Measurements from ENCODE around the gene GNG13. TPM values are rescaled to one million over a fixed set of nuclear protein-coding genes. Genes with fewer than 3 reads are reported as not detected.

The GNG13 gene
- total RNA-seq, 1 experiment from 2014 or later, result not detected

DNA sequence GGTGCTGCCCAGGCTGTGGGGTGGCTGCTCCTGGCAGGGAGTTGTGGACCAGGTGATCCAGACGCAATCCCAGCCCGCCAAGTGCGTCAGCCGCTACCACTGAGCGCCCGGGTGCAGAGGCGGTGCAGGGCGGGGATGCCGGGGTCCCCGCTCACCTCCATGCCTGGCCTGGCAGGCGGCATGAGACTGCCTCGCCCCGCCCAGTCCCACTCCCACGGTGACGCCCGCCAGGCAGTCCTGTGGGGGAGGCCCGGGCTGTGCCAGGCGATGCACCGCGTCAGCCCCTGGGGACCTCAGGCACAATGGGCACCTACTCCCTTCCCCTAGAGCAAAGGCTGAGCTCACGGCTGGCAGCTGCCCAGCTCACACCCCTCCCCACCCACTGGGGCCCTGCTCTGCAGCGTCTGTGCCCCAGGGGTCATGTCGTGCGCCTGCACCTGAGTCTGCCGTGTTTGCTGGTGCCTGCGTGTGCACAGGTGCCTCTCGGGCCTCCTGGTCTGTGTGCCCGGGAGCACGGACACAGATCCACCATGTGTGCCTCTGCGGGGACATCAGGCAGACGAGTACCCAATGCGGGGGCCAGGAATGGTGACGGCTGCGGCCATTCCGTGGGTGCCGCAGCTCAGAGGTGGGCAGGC is 17.6 kb downstream of the GNG13 start:
- Histone ChIP-seq H3K36me3 (ENCODE audit: control insufficient read depth, insufficient read depth, low read length) (peaks cover 3% of the 10 kb centered on the region; the same call in 1 of the 2 replicates), H3K9me3 (no peaks in the 10 kb centered on the region), H3K4me3 (ENCODE audit: low read depth, low read length) (no peak overlapping the region), H3K27me3 (replicated peaks; ENCODE audit: control insufficient read depth, insufficient read depth, low read length) (no peaks in the 10 kb centered on the region), H3K4me1 (peaks cover 7% of the 10 kb centered on the region; the same call in 1 of the 2 replicates)
- H3K4me3 Mint-ChIP-seq (ENCODE audit: unreplicated experiment), result no peak overlapping the region
- POLR2A ChIA-PET, result no interaction called here
- CTCF ChIA-PET, result no interaction called here
- no peaks in the 10 kb centered on the region for H3K4me1 Mint-ChIP-seq (ENCODE audit: low read depth, unreplicated experiment)
- no TSS peak for BruUV-seq (replicated peaks)
- H3K9me3 Mint-ChIP-seq (ENCODE audit: unreplicated experiment), result no peaks in the 10 kb centered on the region
- H3K27ac Mint-ChIP-seq (ENCODE audit: unreplicated experiment), result no peak overlapping the region
- intact Hi-C loops (cut with micrococcal nuclease; ENCODE audit: unreplicated experiment), result loop anchor here (10.0 kb wide), 1 partner anchor 68 kb away; the partner anchor contains the start of gene METRN
- DNase-seq, result no peak
- H3K27me3 Mint-ChIP-seq (ENCODE audit: insufficient read depth, unreplicated experiment), result no peaks in the 10 kb centered on the region
- peaks cover 24% of the 10 kb centered on the region for H3K36me3 Mint-ChIP-seq (ENCODE audit: insufficient read depth, unreplicated experiment)
- TF ChIP-seq, protein P1, sequence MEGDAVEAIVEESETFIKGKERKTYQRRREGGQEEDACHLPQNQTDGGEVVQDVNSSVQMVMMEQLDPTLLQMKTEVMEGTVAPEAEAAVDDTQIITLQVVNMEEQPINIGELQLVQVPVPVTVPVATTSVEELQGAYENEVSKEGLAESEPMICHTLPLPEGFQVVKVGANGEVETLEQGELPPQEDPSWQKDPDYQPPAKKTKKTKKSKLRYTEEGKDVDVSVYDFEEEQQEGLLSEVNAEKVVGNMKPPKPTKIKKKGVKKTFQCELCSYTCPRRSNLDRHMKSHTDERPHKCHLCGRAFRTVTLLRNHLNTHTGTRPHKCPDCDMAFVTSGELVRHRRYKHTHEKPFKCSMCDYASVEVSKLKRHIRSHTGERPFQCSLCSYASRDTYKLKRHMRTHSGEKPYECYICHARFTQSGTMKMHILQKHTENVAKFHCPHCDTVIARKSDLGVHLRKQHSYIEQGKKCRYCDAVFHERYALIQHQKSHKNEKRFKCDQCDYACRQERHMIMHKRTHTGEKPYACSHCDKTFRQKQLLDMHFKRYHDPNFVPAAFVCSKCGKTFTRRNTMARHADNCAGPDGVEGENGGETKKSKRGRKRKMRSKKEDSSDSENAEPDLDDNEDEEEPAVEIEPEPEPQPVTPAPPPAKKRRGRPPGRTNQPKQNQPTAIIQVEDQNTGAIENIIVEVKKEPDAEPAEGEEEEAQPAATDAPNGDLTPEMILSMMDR (IDR thresholded peaks at IDR 0.05; ENCODE audit: insufficient read depth in 1 of 2, low read depth in 1 of 2, low read length in 1 of 2, severe bottlenecking in 1 of 2, unreplicated experiment in 1 of 2), result no peak

DNA sequence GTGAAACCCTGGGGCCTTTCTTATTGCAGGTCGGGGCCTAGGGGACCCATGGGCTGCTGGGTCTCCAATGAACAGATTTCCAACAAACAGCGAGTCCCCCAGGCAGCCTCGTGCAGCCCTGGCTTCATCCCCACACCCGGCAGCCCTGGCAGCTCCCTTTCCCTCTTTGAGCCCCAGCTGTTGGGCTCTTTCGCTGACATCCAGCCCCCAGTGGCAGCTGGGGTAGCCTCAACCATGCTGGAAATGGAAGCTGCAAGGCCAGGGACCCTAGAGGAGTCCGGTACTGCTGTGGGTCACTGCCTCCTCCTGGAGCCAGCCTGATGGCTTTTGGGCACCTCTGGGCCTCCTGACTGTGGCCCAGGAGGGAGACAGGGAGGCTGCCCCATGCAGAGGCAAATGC is 18.3 kb downstream of the GNG13 start:
- TF ChIP-seq, protein P1 (IDR thresholded peaks at IDR 0.05; ENCODE audit: insufficient read depth in 1 of 2, low read depth in 1 of 2, low read length in 1 of 2, severe bottlenecking in 1 of 2, unreplicated experiment in 1 of 2), result no peak
- BruUV-seq (replicated peaks), result no TSS peak
- intact Hi-C loops (cut with micrococcal nuclease; ENCODE audit: unreplicated experiment), result loop anchor here (10.0 kb wide), 1 partner anchor 67 kb away; the partner anchor contains the start of gene METRN
- no peak for DNase-seq
- Mint-ChIP-seq H3K36me3 (ENCODE audit: insufficient read depth, unreplicated experiment) (peaks cover 19% of the 10 kb centered on the region), H3K4me3 (ENCODE audit: unreplicated experiment) (no peak overlapping the region), H3K27ac (ENCODE audit: unreplicated experiment) (no peak overlapping the region), H3K4me1 (ENCODE audit: low read depth, unreplicated experiment) (no peaks in the 10 kb centered on the region), H3K9me3 (ENCODE audit: unreplicated experiment) (no peaks in the 10 kb centered on the region), H3K27me3 (ENCODE audit: insufficient read depth, unreplicated experiment) (no peaks in the 10 kb centered on the region)
- H3K36me3 ChIP-seq (ENCODE audit: control insufficient read depth, insufficient read depth, low read length), result peaks cover 3% of the 10 kb centered on the region; the same call in 1 of the 2 replicates
- no peak overlapping the region for H3K4me3 ChIP-seq (ENCODE audit: low read depth, low read length)
- H3K9me3 ChIP-seq, result no peaks in the 10 kb centered on the region
- ChIA-PET CTCF (no interaction called here), POLR2A (no interaction called here)
- no peaks in the 10 kb centered on the region for H3K27me3 ChIP-seq (replicated peaks; ENCODE audit: control insufficient read depth, insufficient read depth, low read length)
- peaks cover 6% of the 10 kb centered on the region; the same call in 1 of the 2 replicates for H3K4me1 ChIP-seq

- intact Hi-C loops (cut with micrococcal nuclease; ENCODE audit: unreplicated experiment), result loop anchor here (10.0 kb wide), 1 partner anchor 67 kb away; the partner anchor contains the start of gene METRN
- Mint-ChIP-seq H3K4me3 (ENCODE audit: unreplicated experiment) (no peak overlapping the region), H3K27me3 (ENCODE audit: insufficient read depth, unreplicated experiment) (no peaks in the 10 kb centered on the region), H3K27ac (ENCODE audit: unreplicated experiment) (no peak overlapping the region), H3K4me1 (ENCODE audit: low read depth, unreplicated experiment) (no peaks in the 10 kb centered on the region), H3K36me3 (ENCODE audit: insufficient read depth, unreplicated experiment) (peaks cover 19% of the 10 kb centered on the region), H3K9me3 (ENCODE audit: unreplicated experiment) (no peaks in the 10 kb centered on the region)
- Histone ChIP-seq H3K4me1 (0 out of 2 replicates have a peak, but pooled peaks cover 3% of the 10 kb centered on the region), H3K36me3 (ENCODE audit: control insufficient read depth, insufficient read depth, low read length) (peaks cover 1% of the 10 kb centered on the region; the same call in 1 of the 2 replicates), H3K9me3 (no peaks in the 10 kb centered on the region), H3K27me3 (replicated peaks; ENCODE audit: control insufficient read depth, insufficient read depth, low read length) (no peaks in the 10 kb centered on the region), H3K4me3 (ENCODE audit: low read depth, low read length) (no peak overlapping the region)
- no TSS peak for BruUV-seq (replicated peaks)
- no peak for DNase-seq
- ChIA-PET CTCF (no interaction called here), POLR2A (no interaction called here)
- TF ChIP-seq, protein P1 (IDR thresholded peaks at IDR 0.05; ENCODE audit: insufficient read depth in 1 of 2, low read depth in 1 of 2, low read length in 1 of 2, severe bottlenecking in 1 of 2, unreplicated experiment in 1 of 2), result no peak
These were observed 19.1 kb downstream of the GNG13 start for GRCh38 chr16:781346-782010.

All from Caco-2 (cell line).